ENCODE measurements around the gene TEX48.

TEX48 gene

DNA sequence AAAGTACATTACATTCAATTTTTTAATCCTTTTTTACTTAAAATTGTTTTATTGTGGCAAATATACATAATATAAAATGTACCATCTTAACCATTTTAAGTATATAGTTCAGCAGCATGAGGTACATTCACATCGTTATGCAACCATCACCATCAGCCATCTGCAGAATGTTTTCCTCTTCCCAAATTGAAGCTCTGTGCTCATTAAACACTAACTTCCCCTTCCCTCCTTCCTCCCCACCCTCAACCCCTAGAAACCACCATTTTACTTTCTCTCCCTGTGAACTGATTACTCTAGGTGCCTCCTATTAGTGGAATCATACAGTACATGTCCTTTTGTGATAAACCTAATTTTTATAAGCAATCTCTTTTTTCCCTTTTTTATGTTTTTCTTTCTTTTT lies 40.0 kb downstream of the TEX48 start:
- Histone ChIP-seq H3K9me3 (ENCODE audit: control insufficient read depth, insufficient read depth, low read depth, low read length) (0 out of 2 replicates have a peak, but pooled peaks cover under 1% of the 10 kb centered on the region), H3K4me3 (ENCODE audit: low read depth, low read length) (no peak overlapping the region), H3K4me1 (ENCODE audit: control insufficient read depth, insufficient read depth, low read length) (no peaks in the 10 kb centered on the region), H3K36me3 (ENCODE audit: control insufficient read depth, insufficient read depth, low read length) (peaks cover 30% of the 10 kb centered on the region), H3K27me3 (ENCODE audit: control insufficient read depth, insufficient read depth, low read length) (no peaks in the 10 kb centered on the region), H3K27ac (ENCODE audit: low read depth, low read length) (no peak overlapping the region), H3K9ac (ENCODE audit: low read length) (no peak overlapping the region)

DNA sequence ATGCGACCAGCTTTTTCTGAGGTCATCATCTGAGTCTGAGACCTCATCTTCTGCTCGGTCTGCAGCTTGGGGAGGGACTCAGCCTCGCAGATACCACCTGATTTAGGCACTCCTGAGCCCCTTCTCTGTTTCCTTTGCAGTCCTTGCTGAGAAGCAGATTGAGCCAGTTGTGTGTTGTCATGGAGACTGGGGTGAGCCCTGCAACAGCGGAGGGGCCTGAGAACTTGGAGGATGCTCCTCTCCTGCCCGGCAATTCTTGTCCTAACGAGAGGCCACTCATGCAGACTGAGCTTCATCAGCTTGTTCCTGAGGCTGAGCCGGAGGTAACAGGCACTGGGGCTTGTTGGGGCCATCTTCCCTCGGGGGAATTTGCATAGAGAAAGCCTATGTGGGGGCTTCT lies 43.6 kb downstream of the TEX48 start:
- no peak overlapping the region for H3K9ac ChIP-seq (ENCODE audit: low read length)
- no peak overlapping the region for H3K27ac ChIP-seq (ENCODE audit: low read depth, low read length)
- no peaks in the 10 kb centered on the region for H3K27me3 ChIP-seq (ENCODE audit: control insufficient read depth, insufficient read depth, low read length)
- H3K36me3 ChIP-seq (ENCODE audit: control insufficient read depth, insufficient read depth, low read length): peaks cover 34% of the 10 kb centered on the region
- no peaks in the 10 kb centered on the region for H3K4me1 ChIP-seq (ENCODE audit: control insufficient read depth, insufficient read depth, low read length)
- H3K9me3 ChIP-seq (ENCODE audit: control insufficient read depth, insufficient read depth, low read depth, low read length): no peaks in the 10 kb centered on the region
- no peak overlapping the region for H3K4me3 ChIP-seq (ENCODE audit: low read depth, low read length)

DNA sequence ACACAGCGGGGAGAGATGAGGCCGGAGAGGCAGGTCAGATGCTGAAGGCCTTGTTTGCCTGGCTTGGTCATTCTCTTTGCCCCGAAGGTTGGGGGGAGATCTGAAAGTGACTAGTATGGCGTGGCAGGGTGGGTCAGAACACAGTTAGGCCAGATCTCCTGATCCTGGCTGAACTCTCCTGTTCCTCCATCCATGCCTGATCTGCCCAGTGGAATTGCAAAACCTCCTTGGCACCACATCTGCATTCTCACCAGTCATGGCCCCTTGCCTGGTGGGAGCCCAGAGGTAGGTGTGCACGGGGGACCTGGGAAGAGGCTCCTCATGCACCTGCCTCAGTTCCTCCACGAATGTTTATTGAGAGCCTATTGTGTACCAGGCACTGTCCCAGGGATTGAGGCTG lies 47.6 kb downstream of the TEX48 start:
- Histone ChIP-seq H3K27ac (ENCODE audit: low read depth, low read length) (no peak overlapping the region), H3K27me3 (ENCODE audit: control insufficient read depth, insufficient read depth, low read length) (no peaks in the 10 kb centered on the region), H3K36me3 (ENCODE audit: control insufficient read depth, insufficient read depth, low read length) (peaks cover 44% of the 10 kb centered on the region), H3K4me1 (ENCODE audit: control insufficient read depth, insufficient read depth, low read length) (no peaks in the 10 kb centered on the region), H3K9ac (ENCODE audit: low read length) (no peak overlapping the region), H3K4me3 (ENCODE audit: low read depth, low read length) (no peak overlapping the region), H3K9me3 (ENCODE audit: control insufficient read depth, insufficient read depth, low read depth, low read length) (no peaks in the 10 kb centered on the region)

DNA sequence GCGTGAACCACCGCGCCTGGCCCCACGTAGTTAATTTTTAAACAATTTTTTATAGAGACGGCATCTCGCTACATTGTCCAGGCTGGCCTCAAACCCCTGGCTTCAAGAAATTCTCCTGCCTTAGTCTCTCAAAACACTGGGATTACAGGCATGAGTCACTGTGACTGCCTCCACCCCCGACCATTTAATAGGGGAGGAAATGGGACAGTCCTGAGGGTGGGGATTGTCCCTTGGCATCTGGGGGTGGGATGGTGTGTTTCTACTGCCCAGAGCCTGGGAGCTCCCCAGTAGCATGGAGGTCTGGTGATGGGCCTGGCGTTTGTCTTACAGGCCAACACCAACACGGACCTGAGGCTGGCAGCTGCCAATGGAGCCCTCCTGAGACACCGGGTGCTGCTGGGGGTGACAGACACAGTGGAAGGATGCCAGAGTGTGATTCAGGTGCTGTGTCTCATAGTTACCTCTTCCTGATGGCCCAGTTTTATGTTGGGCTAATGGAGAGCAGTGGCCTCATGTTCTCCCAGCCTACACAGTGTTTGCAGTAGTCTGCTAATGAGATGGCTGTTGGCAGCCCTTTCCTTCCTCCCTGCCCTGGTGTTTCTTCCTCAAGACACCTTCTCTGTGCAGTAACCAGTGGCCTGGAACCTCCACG lies 48.4 kb downstream of the TEX48 start:
- no peak overlapping the region for H3K9ac ChIP-seq (ENCODE audit: low read length)
- no peaks in the 10 kb centered on the region for H3K9me3 ChIP-seq (ENCODE audit: control insufficient read depth, insufficient read depth, low read depth, low read length)
- peaks cover 41% of the 10 kb centered on the region for H3K36me3 ChIP-seq (ENCODE audit: control insufficient read depth, insufficient read depth, low read length)
- H3K27ac ChIP-seq (ENCODE audit: low read depth, low read length): no peak overlapping the region
- H3K4me1 ChIP-seq (ENCODE audit: control insufficient read depth, insufficient read depth, low read length): no peaks in the 10 kb centered on the region
- no peak overlapping the region for H3K4me3 ChIP-seq (ENCODE audit: low read depth, low read length)
- no peaks in the 10 kb centered on the region for H3K27me3 ChIP-seq (ENCODE audit: control insufficient read depth, insufficient read depth, low read length)

DNA sequence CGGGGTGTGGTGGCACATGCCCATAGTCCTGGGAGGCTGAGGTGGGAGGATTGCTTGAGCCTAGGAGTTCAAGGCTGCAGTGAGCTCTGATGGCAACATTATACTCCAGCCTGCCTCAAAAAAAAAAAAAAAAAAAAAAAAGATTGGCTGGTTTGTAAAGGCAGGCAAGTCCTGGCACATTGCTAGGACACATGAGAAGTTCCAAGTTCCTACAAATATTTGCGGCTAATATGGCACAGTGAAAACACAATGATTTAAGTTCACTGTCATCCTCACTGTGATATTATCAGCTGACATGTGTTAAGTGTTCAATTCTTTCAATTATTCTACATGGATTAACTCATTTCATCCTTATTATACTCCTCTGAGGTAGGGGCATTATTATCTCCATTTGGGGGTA lies 50.8 kb downstream of the TEX48 start:
- peaks cover 44% of the 10 kb centered on the region for H3K36me3 ChIP-seq (ENCODE audit: control insufficient read depth, insufficient read depth, low read length)
- H3K4me3 ChIP-seq (ENCODE audit: low read depth, low read length): no peak overlapping the region
- H3K9me3 ChIP-seq (ENCODE audit: control insufficient read depth, insufficient read depth, low read depth, low read length): no peaks in the 10 kb centered on the region
- no peak overlapping the region for H3K27ac ChIP-seq (ENCODE audit: low read depth, low read length)
- H3K9ac ChIP-seq (ENCODE audit: low read length): no peak overlapping the region
- H3K27me3 ChIP-seq (ENCODE audit: control insufficient read depth, insufficient read depth, low read length): no peaks in the 10 kb centered on the region
- no peaks in the 10 kb centered on the region for H3K4me1 ChIP-seq (ENCODE audit: control insufficient read depth, insufficient read depth, low read length)

DNA sequence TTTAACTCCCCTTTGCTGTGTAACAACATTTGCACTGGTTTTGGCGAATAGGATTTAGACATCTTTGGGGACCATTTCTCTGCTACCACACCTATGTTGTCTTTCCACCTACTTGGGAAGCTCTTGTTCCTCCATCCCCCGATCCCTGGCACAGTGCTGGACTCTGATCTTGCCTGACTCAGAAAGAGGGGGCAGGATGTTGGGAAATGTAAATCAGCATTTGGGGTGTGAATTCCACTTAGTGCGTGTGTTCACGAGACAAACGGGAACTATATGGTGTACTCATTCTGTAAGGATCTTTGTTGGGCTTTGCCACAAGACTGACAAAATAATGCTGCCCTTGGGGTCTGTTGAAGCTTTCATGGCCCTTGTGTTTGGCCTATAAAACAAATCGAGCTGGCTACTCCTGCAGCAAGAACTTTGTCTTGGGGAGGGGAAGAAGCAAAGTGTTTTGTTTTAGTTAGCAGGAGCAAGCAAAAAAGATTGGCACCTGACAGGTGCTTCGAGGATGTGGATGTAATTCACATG lies 52.4 kb downstream of the TEX48 start:
- H3K27me3 ChIP-seq (ENCODE audit: control insufficient read depth, insufficient read depth, low read length): no peaks in the 10 kb centered on the region
- H3K36me3 ChIP-seq (ENCODE audit: control insufficient read depth, insufficient read depth, low read length): peaks cover 41% of the 10 kb centered on the region
- H3K4me3 ChIP-seq (ENCODE audit: low read depth, low read length): no peak overlapping the region

DNA sequence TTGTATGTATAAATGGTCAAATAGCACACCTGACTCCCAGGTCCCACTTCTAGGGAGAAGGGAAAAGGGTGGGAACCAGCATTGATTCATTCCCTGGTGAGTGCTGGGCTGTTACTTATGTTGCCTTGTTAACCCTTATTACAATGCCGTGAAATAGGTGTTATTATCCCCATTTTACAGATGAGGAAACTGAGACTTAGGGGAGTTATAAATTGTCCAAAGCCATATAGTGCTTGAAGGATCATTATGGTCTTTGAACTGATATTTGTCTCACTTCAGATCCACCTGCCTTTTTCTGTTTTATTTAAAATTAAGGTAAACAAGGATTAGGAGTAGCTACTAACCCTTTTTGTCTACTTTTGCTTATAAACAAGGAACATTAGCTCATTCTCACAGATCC lies 54.4 kb downstream of the TEX48 start:
- Histone ChIP-seq H3K4me3 (ENCODE audit: low read depth, low read length) (no peak overlapping the region), H3K27ac (ENCODE audit: low read depth, low read length) (no peak overlapping the region), H3K36me3 (ENCODE audit: control insufficient read depth, insufficient read depth, low read length) (peaks cover 25% of the 10 kb centered on the region), H3K9ac (ENCODE audit: low read length) (no peak overlapping the region), H3K9me3 (ENCODE audit: control insufficient read depth, insufficient read depth, low read depth, low read length) (no peaks in the 10 kb centered on the region), H3K4me1 (ENCODE audit: control insufficient read depth, insufficient read depth, low read length) (no peaks in the 10 kb centered on the region), H3K27me3 (ENCODE audit: control insufficient read depth, insufficient read depth, low read length) (no peaks in the 10 kb centered on the region)

More for the DNA sequence above, 52.4 kb downstream of the TEX48 start:
- H3K4me1 ChIP-seq (ENCODE audit: control insufficient read depth, insufficient read depth, low read length): no peaks in the 10 kb centered on the region
- no peak overlapping the region for H3K27ac ChIP-seq (ENCODE audit: low read depth, low read length)
- H3K9me3 ChIP-seq (ENCODE audit: control insufficient read depth, insufficient read depth, low read depth, low read length): no peaks in the 10 kb centered on the region
- H3K9ac ChIP-seq (ENCODE audit: low read length): no peak overlapping the region

DNA sequence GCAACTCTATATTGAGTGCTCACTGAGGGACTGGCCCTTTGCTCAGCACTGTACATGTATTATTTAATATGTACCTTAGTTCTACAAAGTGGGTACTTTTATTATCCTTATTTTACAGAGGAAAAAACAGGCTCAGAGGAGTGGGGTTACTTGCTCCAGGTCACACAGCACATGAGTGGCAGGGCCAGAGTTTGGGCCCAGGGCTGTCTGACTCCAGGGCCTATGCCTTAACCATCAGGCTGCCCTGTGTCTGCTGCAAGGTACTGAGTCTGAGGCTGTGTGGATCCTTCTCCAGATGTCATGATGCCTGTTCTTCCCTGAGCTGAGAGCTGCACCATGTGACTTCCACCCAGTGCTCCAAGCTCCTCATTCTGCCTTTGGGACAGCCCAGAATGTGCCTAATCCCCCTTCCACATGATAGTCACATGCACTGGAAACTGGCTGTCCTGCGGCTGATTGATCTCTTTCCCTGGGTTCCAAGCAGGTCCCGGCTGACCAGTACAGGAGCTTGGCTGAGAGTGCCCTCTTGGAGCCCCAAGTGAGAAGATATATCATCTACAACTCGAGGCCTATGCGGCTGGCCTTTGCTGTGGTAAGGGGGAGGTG lies 55.5 kb downstream of the TEX48 start:
- Histone ChIP-seq H3K4me3 (ENCODE audit: low read depth, low read length) (no peak overlapping the region), H3K9ac (ENCODE audit: low read length) (no peak overlapping the region), H3K36me3 (ENCODE audit: control insufficient read depth, insufficient read depth, low read length) (peaks cover 23% of the 10 kb centered on the region)

DNA sequence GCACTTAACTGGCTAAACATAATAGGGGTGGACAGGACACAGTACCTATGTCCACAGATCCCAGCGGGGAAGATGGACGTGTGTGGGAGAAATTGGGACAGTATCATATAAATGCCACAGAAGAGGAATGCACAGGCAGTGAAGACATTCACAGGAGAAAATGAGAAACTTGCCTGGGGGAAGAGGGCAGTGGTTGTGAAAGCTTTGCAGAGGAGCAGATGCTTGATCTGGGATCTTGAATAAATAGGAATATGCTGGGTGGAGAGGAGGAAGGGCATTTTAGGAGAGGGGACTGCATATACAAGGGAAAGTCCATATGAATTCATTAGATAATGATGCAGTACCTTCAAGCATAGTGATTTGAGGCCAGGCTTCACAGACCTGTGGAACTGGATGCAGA lies 57.3 kb downstream of the TEX48 start:
- peaks cover 13% of the 10 kb centered on the region for H3K36me3 ChIP-seq (ENCODE audit: control insufficient read depth, insufficient read depth, low read length)
- no peak overlapping the region for H3K27ac ChIP-seq (ENCODE audit: low read depth, low read length)
- H3K27me3 ChIP-seq (ENCODE audit: control insufficient read depth, insufficient read depth, low read length): no peaks in the 10 kb centered on the region
- H3K4me3 ChIP-seq (ENCODE audit: low read depth, low read length): no peak overlapping the region
- no peaks in the 10 kb centered on the region for H3K9me3 ChIP-seq (ENCODE audit: control insufficient read depth, insufficient read depth, low read depth, low read length)
- no peak overlapping the region for H3K9ac ChIP-seq (ENCODE audit: low read length)
- no peaks in the 10 kb centered on the region for H3K4me1 ChIP-seq (ENCODE audit: control insufficient read depth, insufficient read depth, low read length)

More for the DNA sequence above, 55.5 kb downstream of the TEX48 start:
- H3K27ac ChIP-seq (ENCODE audit: low read depth, low read length): no peak overlapping the region
- no peaks in the 10 kb centered on the region for H3K27me3 ChIP-seq (ENCODE audit: control insufficient read depth, insufficient read depth, low read length)
- no peaks in the 10 kb centered on the region for H3K4me1 ChIP-seq (ENCODE audit: control insufficient read depth, insufficient read depth, low read length)
- H3K9me3 ChIP-seq (ENCODE audit: control insufficient read depth, insufficient read depth, low read depth, low read length): no peaks in the 10 kb centered on the region

DNA sequence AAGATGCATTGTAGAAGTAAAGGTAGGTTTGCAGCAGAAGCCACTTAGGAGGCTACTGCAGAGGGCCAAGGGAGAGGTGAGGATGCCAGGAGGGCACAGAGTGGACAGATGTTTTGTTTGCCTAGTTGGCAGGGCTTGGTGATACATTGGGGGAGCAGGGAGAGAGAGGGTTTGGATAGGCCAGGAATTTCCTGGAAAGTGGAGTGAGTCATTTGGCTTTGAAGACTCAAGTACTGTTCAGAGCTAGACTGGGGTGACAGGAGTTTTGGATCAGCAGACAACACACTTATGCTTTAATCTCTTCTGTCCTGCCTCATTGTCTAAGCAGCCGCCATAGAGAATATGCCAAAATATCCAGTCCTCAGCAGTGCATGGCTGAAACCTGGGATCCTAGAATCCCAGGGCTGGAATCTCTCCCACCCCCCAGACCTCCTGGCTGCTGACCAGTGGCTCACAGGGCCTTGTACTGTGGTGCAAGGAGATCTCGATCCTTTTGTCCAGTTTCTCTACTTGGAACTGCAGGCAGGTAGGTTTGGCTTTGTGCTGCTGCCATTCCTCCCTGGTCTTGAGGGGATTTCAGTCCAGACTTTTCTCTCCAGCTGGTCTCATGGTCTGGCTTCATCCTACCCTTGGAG lies 59.9 kb downstream of the TEX48 start:
- Histone ChIP-seq H3K36me3 (ENCODE audit: control insufficient read depth, insufficient read depth, low read length) (no peaks in the 10 kb centered on the region; the same call in 1 of the 2 replicates), H3K27ac (ENCODE audit: low read depth, low read length) (no peak overlapping the region), H3K4me1 (ENCODE audit: control insufficient read depth, insufficient read depth, low read length) (no peaks in the 10 kb centered on the region), H3K9me3 (ENCODE audit: control insufficient read depth, insufficient read depth, low read depth, low read length) (no peaks in the 10 kb centered on the region), H3K4me3 (ENCODE audit: low read depth, low read length) (no peak overlapping the region), H3K9ac (ENCODE audit: low read length) (no peak overlapping the region), H3K27me3 (ENCODE audit: control insufficient read depth, insufficient read depth, low read length) (no peaks in the 10 kb centered on the region)

DNA sequence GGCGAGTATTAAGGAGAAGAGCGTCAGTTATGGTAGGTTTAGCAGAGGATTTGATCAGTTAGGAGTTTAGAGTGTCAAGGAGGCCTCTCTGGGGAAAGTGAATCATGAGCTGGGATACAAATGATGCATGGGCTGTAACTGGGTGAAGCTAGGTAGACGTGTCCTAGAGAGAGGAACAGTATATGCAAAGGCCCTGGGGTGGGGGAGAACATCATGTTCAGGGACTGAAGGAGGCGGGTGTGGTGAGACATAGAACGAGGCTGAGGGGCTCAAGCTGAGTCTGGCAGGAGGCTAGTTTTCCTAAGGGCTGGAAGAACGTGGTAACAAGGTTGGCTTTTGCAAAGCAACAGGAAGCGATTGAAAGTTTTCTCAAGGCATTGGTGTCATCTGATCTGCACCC lies 60.4 kb downstream of the TEX48 start:
- Histone ChIP-seq H3K9me3 (ENCODE audit: control insufficient read depth, insufficient read depth, low read depth, low read length) (no peaks in the 10 kb centered on the region), H3K36me3 (ENCODE audit: control insufficient read depth, insufficient read depth, low read length) (no peaks in the 10 kb centered on the region; the same call in 1 of the 2 replicates), H3K27ac (ENCODE audit: low read depth, low read length) (no peak overlapping the region), H3K4me1 (ENCODE audit: control insufficient read depth, insufficient read depth, low read length) (no peaks in the 10 kb centered on the region), H3K27me3 (ENCODE audit: control insufficient read depth, insufficient read depth, low read length) (no peaks in the 10 kb centered on the region), H3K4me3 (ENCODE audit: low read depth, low read length) (no peak overlapping the region), H3K9ac (ENCODE audit: low read length) (no peak overlapping the region)
